Fibroblast of lung (primary cell): Measurements from ENCODE around the gene SGSH. TPM values are rescaled to one million over a fixed set of nuclear protein-coding genes. Genes with fewer than 3 reads are reported as not detected.

Source experiments
- DNase-seq, 2 donors: peaks; one replicate each; pipeline versions ENCODE4 v3.0.0 to v3.0.0-alpha.2; 2010; ENCODE audit warnings: low read depth in 2 of 2
- H2AFZ ChIP-seq: 2 replicates; pipeline ENCODE4 v1.5.1; 2012; ENCODE audit warnings: low read length, control low read depth, inconsistent platforms
- H3K27ac ChIP-seq: 2 replicates; pipeline ENCODE4 v1.5.1; 2011; ENCODE audit warnings: low read length, control low read depth; ENCODE audit not compliant: insufficient read depth
- H3K27me3 ChIP-seq: 2 replicates; pipeline ENCODE4 v1.5.1; 2011; ENCODE audit warnings: mild to moderate bottlenecking, low read length; ENCODE audit not compliant: control insufficient read depth, insufficient read depth
- H3K36me3 ChIP-seq: 2 replicates; pipeline ENCODE4 v1.5.1; 2011; ENCODE audit warnings: low read length; ENCODE audit not compliant: control insufficient read depth, insufficient read depth
- H3K4me1 ChIP-seq: 2 replicates; pipeline ENCODE4 v1.5.1; 2011; ENCODE audit warnings: low read length; ENCODE audit not compliant: control insufficient read depth, insufficient read depth; ENCODE audit errors: extremely low read depth
- H3K4me2 ChIP-seq: 2 replicates; pipeline ENCODE4 v1.5.1; 2011; ENCODE audit warnings: low read length, control low read depth; ENCODE audit not compliant: insufficient read depth; ENCODE audit errors: extremely low read depth
- H3K4me3 ChIP-seq, 4 experiments: fragments of 200-600 bp in 1 of 4; sonication (generic) in 1 of 4; replicated peaks in 1 of 4; 2 replicates each; pipeline ENCODE4 v1.5.1; 2011 to 2016; ENCODE audit warnings: low read length in 4 of 4, low read depth in 3 of 4, mild to moderate bottlenecking in 3 of 4, control low read depth in 2 of 4, inconsistent platforms in 1 of 4, mixed read lengths in 1 of 4; ENCODE audit not compliant: insufficient read depth in 1 of 4; ENCODE audit errors: control extremely low read depth in 1 of 4
- H3K79me2 ChIP-seq: 2 replicates; pipeline ENCODE4 v1.5.1; 2012; ENCODE audit warnings: mild to moderate bottlenecking, low read length, inconsistent platforms; ENCODE audit not compliant: control insufficient read depth, insufficient read depth
- H3K9ac ChIP-seq: 2 replicates; pipeline ENCODE4 v1.5.1; 2011; ENCODE audit warnings: mild to moderate bottlenecking, low read length, control low read depth; ENCODE audit not compliant: insufficient read depth
- H3K9me3 ChIP-seq: 2 replicates; pipeline ENCODE4 v1.5.1; 2012; ENCODE audit warnings: low read depth, low read length; ENCODE audit not compliant: control insufficient read depth, insufficient read depth
- H4K20me1 ChIP-seq: 2 replicates; pipeline ENCODE4 v1.5.1; 2011; ENCODE audit warnings: low read length; ENCODE audit not compliant: control insufficient read depth, insufficient read depth; ENCODE audit errors: extremely low read depth
- EZH2 ChIP-seq: IDR thresholded peaks from 2 replicates; pipeline ENCODE4 v1.5.1; 2012; ENCODE audit warnings: low read length, control low read depth, mild to moderate bottlenecking; ENCODE audit errors: missing control alignments
- polyA plus RNA-seq, 2 donors: library from polyadenylated mRNA; depleted of rRNA in 1 of 2; stranded (reverse) in 1 of 2; unstranded in 1 of 2; fragments of >200 nt; gene quantifications; 2 replicates each; pipeline ENCODE4 v1.2.1, GENCODE V29; 2011 to 2012; ENCODE audit warnings: missing spikeins in 1 of 2
- total RNA-seq: library from RNA; depleted of rRNA; stranded (reverse); fragments of >200 nt; gene quantifications from 2 replicates; pipeline ENCODE4 v1.2.1, GENCODE V29; 2014
- TF ChIP-seq, protein P1 (sequence below), 2 donors: IDR thresholded peaks in 1 of 2; conservative IDR thresholded peaks in 1 of 2; 1 replicate in 1 of 2; 2 replicates in 1 of 2; pipeline ENCODE4 v1.5.1; 2011 to 2012; ENCODE audit warnings: low read length in 2 of 2, control low read depth in 1 of 2, inconsistent platforms in 1 of 2, low read depth in 1 of 2, mild to moderate bottlenecking in 1 of 2

The SGSH gene
- total and polyA plus RNA-seq, 2 donors (not counting 1 experiment from before 2014, with no cell fraction given): 26.9 to 57.2 TPM

- TF ChIP-seq, protein P1, sequence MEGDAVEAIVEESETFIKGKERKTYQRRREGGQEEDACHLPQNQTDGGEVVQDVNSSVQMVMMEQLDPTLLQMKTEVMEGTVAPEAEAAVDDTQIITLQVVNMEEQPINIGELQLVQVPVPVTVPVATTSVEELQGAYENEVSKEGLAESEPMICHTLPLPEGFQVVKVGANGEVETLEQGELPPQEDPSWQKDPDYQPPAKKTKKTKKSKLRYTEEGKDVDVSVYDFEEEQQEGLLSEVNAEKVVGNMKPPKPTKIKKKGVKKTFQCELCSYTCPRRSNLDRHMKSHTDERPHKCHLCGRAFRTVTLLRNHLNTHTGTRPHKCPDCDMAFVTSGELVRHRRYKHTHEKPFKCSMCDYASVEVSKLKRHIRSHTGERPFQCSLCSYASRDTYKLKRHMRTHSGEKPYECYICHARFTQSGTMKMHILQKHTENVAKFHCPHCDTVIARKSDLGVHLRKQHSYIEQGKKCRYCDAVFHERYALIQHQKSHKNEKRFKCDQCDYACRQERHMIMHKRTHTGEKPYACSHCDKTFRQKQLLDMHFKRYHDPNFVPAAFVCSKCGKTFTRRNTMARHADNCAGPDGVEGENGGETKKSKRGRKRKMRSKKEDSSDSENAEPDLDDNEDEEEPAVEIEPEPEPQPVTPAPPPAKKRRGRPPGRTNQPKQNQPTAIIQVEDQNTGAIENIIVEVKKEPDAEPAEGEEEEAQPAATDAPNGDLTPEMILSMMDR (conservative IDR thresholded peaks at IDR 0.05 in 1 of 2, IDR thresholded peaks at IDR 0.05 in 1 of 2; ENCODE audit: low read depth in 1 of 2, low read length in 2 of 2): no peak
- no peak for TF ChIP-seq EZH2
- Histone ChIP-seq H2AFZ (no peak overlapping the region), H3K9me3 (no peaks in the 10 kb centered on the region), H3K36me3 (peaks cover 4% of the 10 kb centered on the region), H4K20me1 (no peaks in the 10 kb centered on the region), H3K4me2 (no peak overlapping the region), H3K9ac (no peak overlapping the region), H3K27me3 (no peaks in the 10 kb centered on the region), H3K4me3 (no peak overlapping the region), H3K79me2 (no peaks in the 10 kb centered on the region), H3K27ac (no peak overlapping the region), H3K4me1 (no peaks in the 10 kb centered on the region)
- DNase-seq: no peak
Measured at GRCh38 chr17:80233202-80233601, 13.1 kb upstream of the SGSH start.

- Histone ChIP-seq H3K27me3 (no peaks in the 10 kb centered on the region), H3K4me2 (no peak overlapping the region), H3K79me2 (no peaks in the 10 kb centered on the region), H2AFZ (no peak overlapping the region), H4K20me1 (no peaks in the 10 kb centered on the region), H3K4me3 (no peak overlapping the region), H3K36me3 (peaks cover 4% of the 10 kb centered on the region), H3K9ac (no peak overlapping the region), H3K4me1 (no peaks in the 10 kb centered on the region), H3K27ac (no peak overlapping the region), H3K9me3 (no peaks in the 10 kb centered on the region)
- no peak for DNase-seq
- TF ChIP-seq, protein P1 (conservative IDR thresholded peaks at IDR 0.05 in 1 of 2, IDR thresholded peaks at IDR 0.05 in 1 of 2; ENCODE audit: low read depth in 1 of 2, low read length in 2 of 2): no peak
Measured at GRCh38 chr17:80232438-80232837, 12.3 kb upstream of the SGSH start.

- TF ChIP-seq, protein P1 (conservative IDR thresholded peaks at IDR 0.05 in 1 of 2, IDR thresholded peaks at IDR 0.05 in 1 of 2; ENCODE audit: low read depth in 1 of 2, low read length in 2 of 2): no peak
- TF ChIP-seq EZH2: no peak
- H3K27ac ChIP-seq: no peak overlapping the region
- peaks cover 4% of the 10 kb centered on the region for H3K36me3 ChIP-seq
- no peak overlapping the region for H2AFZ ChIP-seq
- no peak for DNase-seq
- H3K4me1 ChIP-seq: no peaks in the 10 kb centered on the region
- no peaks in the 10 kb centered on the region for H3K27me3 ChIP-seq
- no peak overlapping the region for H3K4me2 ChIP-seq
- H3K9me3 ChIP-seq: no peaks in the 10 kb centered on the region
- no peak overlapping the region for H3K9ac ChIP-seq
- H3K4me3 ChIP-seq: no peak overlapping the region
- H4K20me1 ChIP-seq: no peaks in the 10 kb centered on the region
- H3K79me2 ChIP-seq: no peaks in the 10 kb centered on the region
Measured at GRCh38 chr17:80229011-80229410, 8.9 kb upstream of the SGSH start.
